Chondrocyte (in vitro differentiated cells): Measurements from ENCODE around the gene ZBTB26. TPM values are rescaled to one million over a fixed set of nuclear protein-coding genes. Genes with fewer than 3 reads are reported as not detected.

Source experiments
- total RNA-seq: library from RNA; stranded (reverse); gene quantifications from 3 replicates; pipeline ENCODE4 v1.2.1, GENCODE V29; 2021

The ZBTB26 gene
- total RNA-seq, 1 donor from 2014 or later: 6.2 TPM

Other genes starting within 250 kb of the ZBTB26 start
- not detected in 3 replicates for gene OR1L4, start 207.5 kb downstream of the ZBTB26 start, total RNA-seq
- gene OR1L6, start 189.2 kb downstream of the ZBTB26 start, total RNA-seq: not detected in 3 replicates
- gene OR5C1, start 142.6 kb downstream of the ZBTB26 start, total RNA-seq: not detected in 3 replicates
- not detected in 3 replicates for gene OR1K1, start 131.4 kb downstream of the ZBTB26 start, total RNA-seq
- 24.9 to 28.0 TPM (median 26.4 TPM) in 3 replicates for gene PDCL, start 102.9 kb downstream of the ZBTB26 start, total RNA-seq
- gene RC3H2, start 26.2 kb downstream of the ZBTB26 start, total RNA-seq: 74.4 to 87.2 TPM (median 74.6 TPM) in 3 replicates
- 8.1 to 8.9 TPM (median 8.6 TPM) in 3 replicates for gene ZBTB6, start 18.2 kb downstream of the ZBTB26 start, total RNA-seq
- 91.8 to 94.2 TPM (median 92.9 TPM) in 3 replicates for gene RABGAP1, start 9.5 kb upstream of the ZBTB26 start, total RNA-seq
- gene GPR21, start 102.2 kb upstream of the ZBTB26 start, total RNA-seq: 3.9 to 5.5 TPM (median 4.8 TPM) in 3 replicates